DMS79 (cell line): Measurements from ENCODE around the gene ADARB1.

Source experiments
- DNase-seq: peaks from one replicate; lab custom pipeline; 2025; lab: John Stamatoyannopoulos, UW

The ADARB1 gene

GRCh38 chr21:45265721-45266517, 191.5 kb downstream of the ADARB1 start:
- DNase-seq: no peak

GRCh38 chr21:45266518-45267389, 192.4 kb downstream of the ADARB1 start:
- DNase-seq: no peak

GRCh38 chr21:45267390-45267760, 193.0 kb downstream of the ADARB1 start:
- DNase-seq: no peak

GRCh38 chr21:45269861-45270260, 195.5 kb downstream of the ADARB1 start:
- DNase-seq: no peak

GRCh38 chr21:45270306-45270821, 196.0 kb downstream of the ADARB1 start:
- DNase-seq: no peak
